ENCODE measurements around the gene MYF6.

MYF6 gene

GRCh38 chr12:80756875-80757274, 49.4 kb downstream of the MYF6 start:
- DNase-seq (ENCODE audit: low read depth in 2 of 2) = no peak
